Transverse colon (tissue), 4 donors: ENCODE results near the gene HACD1. TPM values are rescaled to one million over a fixed set of nuclear protein-coding genes. Genes with fewer than 3 reads are reported as not detected.

ENCODE experiments used
- DNase-seq: peaks from one replicate; pipeline ENCODE4 v3.0.0-alpha.2; 2019
- H3K27ac ChIP-seq, 4 donors: fragments of 200-600 bp; sonication (generic); 2 replicates each; pipeline ENCODE4 v1.5.1; 2016 to 2018; ENCODE audit warnings: inconsistent platforms in 4 of 4
- H3K27me3 ChIP-seq: fragments of 200-600 bp; sonication (generic); 2 replicates; pipeline ENCODE4 v1.5.1; 2017; ENCODE audit warnings: inconsistent platforms
- H3K36me3 ChIP-seq, 4 donors: fragments of 200-600 bp; sonication (generic); 2 replicates each; pipeline ENCODE4 v1.5.1; 2017 to 2019; ENCODE audit warnings: inconsistent platforms in 4 of 4
- H3K4me1 ChIP-seq, 4 donors: fragments of 200-600 bp; sonication (generic); 2 replicates each; pipeline ENCODE4 v1.5.1; 2017 to 2020; ENCODE audit warnings: inconsistent platforms in 4 of 4
- H3K4me3 ChIP-seq, 4 donors: fragments of 200-600 bp; sonication (generic); 1 replicate in 1 of 4; 2 replicates in 3 of 4; pipeline versions ENCODE4 v1.5.1 to v1.6.1; 2017 to 2019; ENCODE audit warnings: inconsistent platforms in 4 of 4
- H3K9me3 ChIP-seq, 2 donors: fragments of 200-600 bp; sonication (generic); 2 replicates each; pipeline ENCODE4 v1.5.1; 2017 to 2019; ENCODE audit warnings: inconsistent platforms in 2 of 2
- CTCF ChIP-seq, 5 experiments: fragments of 200-600 bp in 3 of 5; fragments of 450-650 bp in 2 of 5; sonication (generic) in 3 of 5; IDR thresholded peaks; 1 replicate in 2 of 5; 2 replicates in 3 of 5; pipeline ENCODE4 v1.5.1; 2016 to 2017; ENCODE audit warnings: antibody characterized with exemption in 5 of 5, inconsistent platforms in 3 of 5, mild to moderate bottlenecking in 2 of 5, moderate library complexity in 1 of 5
- EP300 ChIP-seq: sonication (generic); formaldehyde crosslinking; IDR thresholded peaks from one replicate; pipeline ENCODE4 v1.6.1; 2017; ENCODE audit warnings: antibody characterized with exemption, low read depth
- POLR2A ChIP-seq: fragments of 450-650 bp; IDR thresholded peaks from one replicate; pipeline ENCODE4 v1.6.1; 2016; ENCODE audit warnings: antibody characterized with exemption, mild to moderate bottlenecking, moderate library complexity
- POLR2AphosphoS5 ChIP-seq, 3 donors: sonication (generic); formaldehyde crosslinking; IDR thresholded peaks; one replicate each; pipeline ENCODE4 v1.6.1; 2016; ENCODE audit warnings: antibody characterized with exemption in 3 of 3
- WGBS, 2 donors: methylation state at CpG; one replicate each; pipeline ENCODE4 v1.1.5; 2018; ENCODE audit warnings: low coverage in 1 of 2; 5-methylcytosine and 5-hydroxymethylcytosine counted together
- in situ Hi-C, 4 donors: fragments of 200-750 bp; cut with MboI; loops; one replicate each; pipeline versions ENCODE4 v1.15.0 to v1.15.1; 2017; ENCODE audit warnings: low sequenced_read_pairs in 3 of 4, low pct_ligation_motif_present in 1 of 4, low pct_unique_long_range_greater_than_20kb in 1 of 4
- intact Hi-C: fragments of 100-400 bp; cut with DNase I; formaldehyde crosslinking; loops from one replicate; pipeline ENCODE4 v1.15.1; 2023; ENCODE audit warnings: low total_unique reads
- total RNA-seq, 4 donors: library from RNA; depleted of rRNA; stranded (reverse); fragments of >200 nt; gene quantifications; one replicate each; pipeline ENCODE4 v1.1.0, GENCODE V29; 2016

Gene HACD1
- total RNA-seq, 4 donors from 2014 or later, result 6.7 to 52.3 (median 16.5) TPM; not detected in 1

- Histone ChIP-seq H3K27ac (no peak overlapping the region), H3K4me1 (peaks cover 0 to 4% (median 0%) of the 10 kb centered on the region in 4 donors), H3K4me3 (no peak overlapping the region), H3K9me3 (no peaks in the 10 kb centered on the region), H3K36me3 (peaks cover 0 to 9% (median 4%) of the 10 kb centered on the region in 4 donors), H3K27me3 (no peaks in the 10 kb centered on the region)
- no peak for TF ChIP-seq POLR2AphosphoS5 (IDR thresholded peaks at IDR 0.05)
- no peak for TF ChIP-seq CTCF (IDR thresholded peaks at IDR 0.05)
- TF ChIP-seq EP300, result no peak
- TF ChIP-seq POLR2A, result no peak
- in situ Hi-C loops (loop anchor here in 1 of 4 donors (25.0 kb wide), 1 partner anchor 125 kb away; no protein-coding TSS in a partner anchor), intact Hi-C loops (no loop called here)
- 88 to 92% methylated on average over 2 of the region's 2 CpGs for WGBS, 2 donors
- no peak for DNase-seq
Observed at GRCh38 chr10:17662193-17663138, 45.3 kb upstream of the HACD1 start.

- no peak overlapping the region for H3K27ac ChIP-seq
- no peak overlapping the region for H3K4me3 ChIP-seq
- DNase-seq, result no peak
- intact Hi-C loops, result no loop called here
- no peaks in the 10 kb centered on the region for H3K9me3 ChIP-seq
- H3K27me3 ChIP-seq, result no peaks in the 10 kb centered on the region
- H3K4me1 ChIP-seq, result peaks cover 0 to 11% (median 7%) of the 10 kb centered on the region in 4 donors
- peaks cover 0 to 9% (median 4%) of the 10 kb centered on the region in 4 donors for H3K36me3 ChIP-seq
- TF ChIP-seq POLR2A (no peak), CTCF (IDR thresholded peaks at IDR 0.05) (no peak), EP300 (no peak), POLR2AphosphoS5 (IDR thresholded peaks at IDR 0.05) (no peak)
- 87 to 92% methylated on average over 3 of the region's 3 CpGs for WGBS, 2 donors
- in situ Hi-C loops, result loop anchor here in 1 of 4 donors (25.0 kb wide), 1 partner anchor 124 kb away; no protein-coding TSS in a partner anchor
Observed at GRCh38 chr10:17661510-17661909, 44.3 kb upstream of the HACD1 start.

- Histone ChIP-seq H3K4me3 (no peak overlapping the region), H3K27ac (no peak overlapping the region), H3K27me3 (no peaks in the 10 kb centered on the region), H3K36me3 (peaks cover 0 to 9% (median 4%) of the 10 kb centered on the region in 4 donors), H3K9me3 (no peaks in the 10 kb centered on the region), H3K4me1 (peaks cover 0 to 12% (median 9%) of the 10 kb centered on the region in 4 donors)
- DNase-seq, result no peak
- TF ChIP-seq CTCF (IDR thresholded peaks at IDR 0.05), result no peak
- TF ChIP-seq POLR2AphosphoS5 (IDR thresholded peaks at IDR 0.05), result no peak
- no peak for TF ChIP-seq POLR2A
- no peak for TF ChIP-seq EP300
- in situ Hi-C loops, result loop anchor here in 1 of 4 donors (25.0 kb wide), 1 partner anchor 124 kb away; no protein-coding TSS in a partner anchor
- intact Hi-C loops, result no loop called here
Observed at GRCh38 chr10:17660921-17661320, 43.7 kb upstream of the HACD1 start.

GRCh38 chr10:17659365-17659764, 42.2 kb upstream of the HACD1 start:
- intact Hi-C loops, result no loop called here
- in situ Hi-C loops, result loop anchor here in 1 of 4 donors (25.0 kb wide), 1 partner anchor 122 kb away; no protein-coding TSS in a partner anchor

More at GRCh38 chr10:17659365-17659764, 42.2 kb upstream of the HACD1 start:
- Histone ChIP-seq H3K36me3 (peaks cover 0 to 9% (median 4%) of the 10 kb centered on the region in 4 donors), H3K4me1 (peaks cover 0 to 16% (median 7%) of the 10 kb centered on the region in 4 donors), H3K9me3 (no peaks in the 10 kb centered on the region), H3K27ac (no peak overlapping the region), H3K27me3 (no peaks in the 10 kb centered on the region), H3K4me3 (no peak overlapping the region)
- 88 to 94% methylated on average over 3 to 4 of the region's 4 CpGs for WGBS, 2 donors
- DNase-seq, result no peak
- no peak for TF ChIP-seq POLR2AphosphoS5 (IDR thresholded peaks at IDR 0.05)
- no peak for TF ChIP-seq POLR2A
- no peak for TF ChIP-seq EP300
- TF ChIP-seq CTCF (IDR thresholded peaks at IDR 0.05), result no peak
